Measurements from ENCODE around the gene ABCB8.

ABCB8 gene

GRCh38 chr7:151059367-151060112 lies 31.3 kb downstream of the ABCB8 start, which contains the start of gene SLC4A2:
Gene SLC4A2 (plus strand): TSS chr7:151059589. CDS start chr7:151061988, 2,399 bp downstream.
- peak; percentile 74 for DNase-seq

DNA sequence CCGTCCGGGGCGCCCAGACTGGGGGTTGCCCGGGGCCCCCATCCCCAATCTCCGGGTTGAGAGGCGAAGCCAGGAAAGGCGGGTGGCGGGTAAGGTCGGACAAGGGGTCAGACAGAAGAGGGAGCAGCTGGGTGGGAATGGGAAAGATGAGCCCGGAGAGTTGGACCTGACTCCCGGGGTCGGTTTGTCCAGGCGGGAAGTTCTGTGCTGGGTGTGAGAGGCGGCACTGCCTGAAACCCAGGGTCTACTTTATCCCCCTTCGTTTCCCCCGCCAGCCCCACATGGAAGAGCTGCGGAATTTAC lies 31.8 kb downstream of the ABCB8 start:
- DNase-seq: no peak

GRCh38 chr7:151060416-151061212 lies 32.4 kb downstream of the ABCB8 start:
- DNase-seq: peak; percentile 10

GRCh38 chr7:151061213-151062110 lies 33.2 kb downstream of the ABCB8 start:
- no peak for DNase-seq

DNA sequence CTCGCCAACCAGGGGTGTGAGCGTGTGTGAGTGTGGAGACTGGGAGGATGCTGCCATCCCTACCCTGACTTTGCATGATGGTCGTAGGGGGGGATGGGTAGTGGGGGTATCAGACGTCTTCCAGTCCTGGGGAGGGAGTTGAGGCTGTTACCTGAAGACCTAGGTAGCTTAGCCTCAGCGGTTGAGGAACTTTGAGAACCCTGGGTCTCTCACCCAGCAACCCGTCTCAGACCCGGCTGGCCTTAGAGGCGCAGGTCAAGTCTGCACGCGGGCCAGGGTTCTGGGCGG lies 33.8 kb downstream of the ABCB8 start:
- DNase-seq: no peak

GRCh38 chr7:151062399-151063211 lies 34.4 kb downstream of the ABCB8 start:
- DNase-seq: no peak

GRCh38 chr7:151063212-151063561 lies 34.9 kb downstream of the ABCB8 start:
- DNase-seq: no peak

GRCh38 chr7:151064454-151064853 lies 36.2 kb downstream of the ABCB8 start:
- no peak for DNase-seq

GRCh38 chr7:151064993-151065392 lies 36.7 kb downstream of the ABCB8 start:
- no peak for DNase-seq

DNA sequence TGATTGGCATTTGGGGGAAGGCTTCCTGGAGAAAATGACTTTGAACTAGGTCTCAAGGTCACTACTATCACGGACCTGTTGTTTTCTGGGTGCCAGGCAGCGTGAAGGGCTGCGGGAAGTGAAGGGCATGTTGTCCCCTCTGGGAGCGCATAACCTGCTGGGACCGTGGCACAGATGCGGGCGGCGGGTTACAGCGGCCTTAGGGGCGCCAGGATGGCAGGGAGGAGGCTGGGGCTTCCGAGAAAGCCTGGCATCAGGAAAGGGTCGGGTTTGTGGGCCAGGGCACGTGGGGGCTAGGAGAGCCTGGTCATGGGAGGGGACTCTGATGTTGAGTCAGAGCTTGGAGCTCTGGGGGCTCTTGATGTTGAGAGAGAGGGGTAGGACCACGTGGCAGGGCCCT lies 37.3 kb downstream of the ABCB8 start:
- no peak for DNase-seq

DNA sequence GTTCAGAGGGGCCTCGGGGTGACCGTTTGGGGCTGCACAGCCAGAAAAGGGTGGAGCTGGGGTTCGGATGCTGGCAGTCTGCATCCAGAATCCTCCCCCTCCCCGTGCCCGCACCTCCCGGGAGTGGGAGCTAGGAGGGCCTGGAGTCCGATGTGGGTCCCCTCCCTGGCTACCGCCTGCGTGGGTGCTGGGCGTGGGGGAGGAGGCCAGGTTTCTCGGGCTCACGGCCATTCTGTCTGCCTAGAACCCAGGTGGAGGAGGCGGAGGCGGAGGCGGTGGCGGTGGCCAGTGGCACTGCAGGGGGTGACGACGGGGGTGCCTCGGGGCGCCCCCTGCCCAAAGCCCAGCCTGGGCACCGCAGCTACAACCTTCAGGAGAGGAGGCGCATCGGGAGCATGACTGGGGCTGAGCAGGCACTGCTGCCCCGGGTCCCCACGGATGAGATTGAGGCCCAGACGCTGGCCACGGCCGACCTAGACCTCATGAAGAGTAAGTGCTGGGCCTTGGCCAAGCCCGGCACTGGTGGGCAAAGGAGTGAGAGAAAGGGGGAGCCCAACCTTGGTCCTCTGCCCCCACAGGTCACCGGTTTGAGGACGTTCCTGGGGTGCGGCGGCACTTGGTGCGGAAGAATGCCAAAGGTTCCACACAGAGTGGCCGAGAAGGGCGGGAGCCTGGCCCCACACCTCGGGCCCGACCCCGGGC lies 38.2 kb downstream of the ABCB8 start:
- no peak for DNase-seq

DNA sequence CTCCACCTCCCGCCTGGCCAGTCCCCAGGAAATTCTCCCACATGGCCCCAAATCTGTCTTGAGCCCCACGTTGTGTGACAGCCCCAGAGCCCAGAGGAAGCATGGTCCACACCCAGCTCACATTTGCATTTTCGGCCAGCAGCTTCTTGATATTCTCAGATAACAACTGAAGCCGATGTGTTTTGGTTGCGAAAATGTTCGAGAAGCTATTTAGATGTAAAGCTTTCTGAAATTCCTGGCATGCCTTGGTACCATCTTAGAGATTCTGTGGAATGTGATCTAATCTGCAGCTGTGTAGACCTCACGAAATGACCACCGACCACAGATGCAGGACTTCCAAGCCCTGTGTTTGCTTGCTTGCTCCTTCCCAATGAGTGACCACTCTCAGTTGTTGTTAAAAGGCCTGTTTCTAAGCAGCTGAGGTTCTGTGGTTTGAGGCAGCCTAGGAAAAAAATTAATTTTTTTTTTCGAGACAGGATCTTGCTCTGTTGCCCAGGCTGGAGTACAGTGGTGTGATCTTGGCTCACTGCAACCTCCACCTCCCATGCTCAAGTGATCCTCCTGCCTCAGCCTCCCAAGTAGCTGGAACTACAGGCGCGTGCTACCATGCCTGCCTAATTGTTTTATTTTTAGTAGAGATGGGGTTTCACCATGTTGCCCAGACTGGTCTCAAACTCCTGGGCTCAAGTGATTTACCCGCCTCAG lies 40.0 kb downstream of the ABCB8 start:
- no peak for DNase-seq

DNA sequence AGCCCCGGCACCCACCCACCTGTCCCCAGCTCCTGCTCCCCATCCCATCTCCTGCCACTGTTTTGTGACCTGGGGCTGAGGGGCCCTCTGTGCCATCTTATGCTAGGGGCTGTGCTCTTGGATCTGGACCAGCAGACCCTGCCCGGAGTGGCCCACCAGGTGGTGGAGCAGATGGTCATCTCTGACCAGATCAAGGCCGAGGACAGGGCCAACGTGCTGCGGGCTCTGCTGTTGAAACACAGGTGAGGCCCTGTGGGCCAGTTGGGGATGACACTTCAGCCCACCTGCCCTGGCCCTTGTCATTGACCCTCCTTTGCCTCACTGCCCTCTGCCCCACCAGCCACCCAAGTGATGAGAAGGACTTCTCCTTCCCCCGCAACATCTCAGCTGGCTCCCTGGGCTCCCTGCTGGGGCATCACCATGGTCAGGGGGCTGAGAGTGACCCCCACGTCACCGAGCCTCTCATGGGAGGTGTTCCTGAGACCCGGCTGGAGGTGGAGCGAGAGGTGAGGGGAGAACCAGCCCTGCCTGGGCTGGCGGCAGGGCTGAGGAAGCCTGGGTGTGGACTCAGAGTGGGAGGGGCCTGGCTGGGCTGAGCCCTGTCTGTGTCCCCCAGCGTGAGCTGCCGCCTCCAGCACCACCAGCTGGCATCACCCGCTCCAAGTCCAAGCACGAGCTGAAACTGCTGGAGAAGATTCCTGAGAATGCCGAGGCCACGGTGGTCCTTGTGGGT lies 41.8 kb downstream of the ABCB8 start:
- DNase-seq: no peak

DNA sequence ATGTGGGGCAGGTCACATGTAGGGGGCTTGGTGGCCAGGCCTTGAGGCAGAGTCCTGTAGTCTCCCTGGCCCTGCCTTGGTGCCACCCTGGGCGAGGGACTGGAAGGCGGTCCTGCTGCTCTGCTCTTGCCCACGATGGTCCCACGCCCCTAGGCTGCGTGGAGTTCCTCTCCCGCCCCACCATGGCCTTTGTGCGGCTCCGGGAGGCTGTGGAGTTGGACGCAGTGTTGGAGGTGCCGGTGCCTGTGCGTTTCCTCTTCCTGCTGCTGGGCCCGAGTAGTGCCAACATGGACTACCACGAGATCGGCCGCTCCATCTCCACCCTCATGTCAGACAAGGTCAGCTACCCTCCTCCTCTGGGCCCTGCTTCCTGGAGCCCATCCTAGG lies 42.3 kb downstream of the ABCB8 start:
- no peak for DNase-seq

DNA sequence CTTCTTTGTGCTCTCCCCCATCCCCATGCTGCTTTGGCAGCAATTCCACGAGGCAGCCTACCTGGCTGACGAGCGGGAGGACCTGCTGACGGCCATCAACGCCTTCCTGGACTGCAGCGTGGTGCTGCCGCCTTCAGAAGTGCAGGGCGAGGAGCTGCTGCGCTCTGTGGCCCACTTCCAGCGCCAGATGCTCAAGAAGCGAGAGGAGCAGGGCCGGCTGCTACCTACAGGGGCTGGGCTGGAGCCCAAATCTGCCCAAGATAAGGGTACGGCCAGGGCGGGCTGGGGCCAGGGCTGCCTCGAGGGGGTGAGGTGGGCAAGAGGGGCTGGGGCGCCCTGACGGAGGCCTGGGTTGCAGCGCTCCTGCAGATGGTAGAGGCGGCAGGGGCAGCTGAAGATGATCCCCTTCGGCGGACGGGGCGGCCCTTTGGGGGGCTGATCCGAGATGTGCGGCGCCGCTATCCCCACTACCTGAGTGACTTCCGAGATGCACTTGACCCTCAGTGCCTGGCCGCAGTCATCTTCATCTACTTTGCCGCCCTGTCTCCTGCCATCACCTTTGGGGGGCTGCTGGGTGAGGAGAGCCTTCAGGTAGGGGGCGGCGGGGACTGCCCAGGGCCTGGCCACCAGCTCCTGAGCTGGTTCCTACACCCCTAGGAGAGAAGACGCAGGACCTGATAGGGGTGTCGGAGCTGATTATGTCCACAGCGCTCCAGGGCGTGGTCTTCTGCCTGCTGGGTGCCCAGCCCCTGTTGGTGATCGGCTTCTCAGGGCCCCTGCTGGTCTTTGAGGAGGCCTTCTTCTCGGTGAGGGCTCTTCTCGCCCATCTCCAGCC lies 43.0 kb downstream of the ABCB8 start:
- no peak for DNase-seq

DNA sequence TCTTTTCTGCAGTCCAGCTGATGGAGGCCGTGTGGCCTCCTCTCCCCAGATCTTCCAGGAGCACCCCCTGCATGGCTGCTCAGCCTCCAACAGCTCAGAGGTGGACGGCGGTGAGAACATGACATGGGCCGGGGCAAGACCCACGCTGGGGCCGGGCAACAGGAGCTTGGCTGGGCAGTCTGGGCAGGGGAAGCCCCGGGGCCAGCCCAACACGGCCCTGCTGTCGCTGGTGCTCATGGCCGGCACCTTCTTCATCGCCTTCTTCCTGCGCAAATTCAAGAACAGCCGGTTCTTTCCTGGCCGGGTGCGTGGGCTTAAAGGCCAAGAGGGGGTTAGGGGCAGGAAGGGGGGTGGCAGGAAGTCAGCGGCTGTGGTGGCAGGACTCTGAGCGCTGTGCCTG lies 45.7 kb downstream of the ABCB8 start:
- no peak for DNase-seq

DNA sequence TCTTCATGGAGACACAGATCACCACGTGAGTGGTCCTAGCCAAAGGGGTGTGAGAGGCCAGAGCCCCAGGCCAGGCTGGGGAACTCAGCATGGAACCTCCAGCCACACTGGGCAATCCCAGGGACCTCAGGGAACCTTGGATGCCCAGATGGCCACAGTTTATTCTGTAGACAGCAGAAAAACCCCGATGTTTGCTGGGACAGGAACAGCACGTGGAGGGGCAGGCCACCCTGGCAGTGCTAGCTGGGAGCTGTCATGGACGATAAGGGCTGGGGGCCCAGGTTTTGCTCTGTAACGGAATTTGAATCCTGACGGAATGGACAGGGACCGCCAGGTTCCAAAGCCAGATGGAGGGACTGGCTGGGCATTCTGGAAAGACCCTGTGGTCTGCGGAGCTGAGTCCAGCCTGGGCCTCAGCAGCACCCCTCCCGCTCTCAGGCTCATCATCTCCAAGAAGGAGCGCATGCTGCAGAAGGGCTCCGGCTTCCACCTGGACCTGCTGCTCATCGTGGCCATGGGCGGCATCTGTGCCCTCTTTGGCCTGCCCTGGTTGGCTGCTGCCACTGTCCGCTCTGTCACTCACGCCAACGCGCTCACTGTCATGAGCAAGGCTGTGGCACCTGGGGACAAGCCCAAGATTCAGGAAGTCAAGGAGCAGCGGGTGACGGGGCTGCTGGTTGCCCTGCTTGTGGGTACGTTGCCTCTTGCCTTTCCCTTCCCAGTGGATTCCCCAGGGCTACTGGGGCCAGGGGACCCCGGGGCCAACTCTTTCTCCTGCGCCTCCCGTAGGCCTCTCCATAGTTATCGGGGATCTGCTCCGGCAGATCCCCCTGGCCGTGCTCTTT lies 46.8 kb downstream of the ABCB8 start:
- DNase-seq: no peak

DNA sequence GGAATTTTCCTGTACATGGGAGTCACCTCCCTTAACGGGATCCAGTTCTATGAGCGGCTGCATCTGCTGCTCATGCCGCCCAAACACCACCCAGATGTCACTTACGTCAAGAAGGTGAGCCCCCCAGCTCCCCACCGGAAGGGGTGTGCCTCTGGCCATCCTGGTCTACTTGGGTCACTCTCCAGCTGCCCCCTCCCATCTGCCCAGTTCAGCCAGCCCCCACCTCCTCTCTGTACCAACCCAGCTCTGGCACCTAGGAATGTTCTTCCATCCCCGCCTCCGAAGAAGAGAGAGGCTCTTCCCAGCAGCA lies 47.4 kb downstream of the ABCB8 start:
- no peak for DNase-seq

- DNase-seq: no peak
Measured at GRCh38 chr7:151075978-151076426, 47.8 kb downstream of the ABCB8 start.
